CD4-positive, alpha-beta T cell treated with Interleukin-21 for 1 hour (primary cell): Measurements from ENCODE around the gene RD3L.

Experiments used
- DNase-seq: peaks from one replicate; pipeline ENCODE4 v3.0.0-alpha.2; 2020

The RD3L gene

DNA sequence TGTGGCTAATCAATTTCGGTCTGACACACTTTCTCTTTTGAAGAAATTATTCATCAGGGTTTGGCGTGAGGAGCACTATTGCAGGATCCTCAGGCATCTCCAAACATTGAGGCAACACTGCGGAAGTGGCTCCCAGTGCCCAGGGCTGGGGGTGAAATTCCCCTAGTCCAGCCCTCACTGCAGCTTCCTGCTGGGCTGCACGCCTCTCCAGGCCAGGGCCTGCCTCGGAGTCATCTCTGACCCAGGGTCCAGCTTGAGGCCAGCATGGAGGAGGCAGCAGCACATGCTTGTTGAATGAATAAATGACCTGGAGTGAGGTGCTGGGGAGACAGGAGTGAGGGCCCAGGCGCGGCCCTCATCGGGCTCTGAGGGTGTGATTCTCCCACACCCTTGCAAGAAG lies 50.1 kb downstream of the RD3L start:
- no peak for DNase-seq

DNA sequence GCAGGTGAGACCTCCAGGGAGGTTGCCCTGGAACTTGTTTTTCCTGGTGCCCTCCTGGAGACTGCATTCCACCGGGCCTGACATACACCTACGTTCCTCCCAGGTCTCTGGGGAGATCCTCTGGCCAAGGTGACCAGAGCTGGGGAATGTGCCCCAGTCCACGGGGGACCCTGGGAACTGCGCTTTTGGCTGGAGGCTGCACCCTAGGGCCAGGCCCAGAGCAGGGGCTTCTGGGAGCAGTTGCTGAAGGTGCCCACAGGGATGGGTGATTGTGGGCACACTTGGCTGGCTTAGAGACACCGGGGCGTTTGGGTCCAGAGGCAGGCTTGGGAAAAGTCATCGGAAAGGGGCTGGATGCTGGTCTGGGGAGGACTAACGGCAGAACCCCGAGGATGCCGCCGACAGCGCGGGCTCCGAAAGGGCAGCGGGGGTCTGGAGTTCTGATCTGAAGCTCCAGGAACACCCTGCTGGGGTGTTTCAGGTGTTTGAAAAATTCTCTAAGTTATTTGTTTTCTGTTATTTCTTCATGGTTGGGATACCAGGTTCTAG lies 50.6 kb downstream of the RD3L start:
- DNase-seq, result no peak

DNA sequence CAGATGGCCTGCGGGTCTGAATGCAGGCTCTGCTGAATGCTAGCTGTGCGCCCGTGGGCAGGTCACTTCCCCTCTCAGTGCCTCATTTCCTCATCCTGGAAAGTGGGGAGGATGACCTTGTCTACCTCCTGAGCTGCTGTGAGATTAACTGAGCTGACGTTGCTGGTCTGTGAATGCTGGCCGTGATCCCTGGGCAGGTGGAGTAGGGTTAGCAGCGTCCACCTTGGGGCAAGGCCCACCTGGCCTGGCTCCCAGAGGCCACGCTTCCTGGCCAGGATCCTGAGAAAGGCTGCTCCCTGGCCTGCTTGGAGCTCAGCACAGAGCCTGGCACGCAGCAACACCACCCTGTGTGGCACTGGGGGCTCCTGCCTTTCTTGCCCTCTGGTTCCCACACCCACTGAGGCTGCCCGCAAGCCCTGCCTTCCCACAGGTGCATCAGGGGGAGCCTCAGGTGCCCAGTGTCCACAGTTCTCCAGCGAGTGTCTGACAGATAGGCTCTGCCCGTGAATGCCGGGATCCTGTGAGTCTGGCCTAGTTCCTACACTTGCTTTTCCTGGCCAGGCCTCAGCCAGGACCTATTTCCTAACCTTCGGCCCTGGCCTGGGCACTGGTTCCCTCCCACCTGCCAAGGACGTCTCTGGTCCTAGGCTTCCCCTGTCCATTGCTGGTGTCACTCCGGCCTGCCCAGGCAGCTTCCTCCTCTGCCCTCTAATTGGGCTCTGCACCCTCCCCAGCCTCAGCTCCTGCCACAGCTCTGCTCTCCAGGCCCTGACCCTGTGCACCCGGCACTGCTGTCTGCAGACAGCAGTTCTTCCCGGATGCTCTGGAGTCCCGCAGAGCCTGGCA lies 51.3 kb downstream of the RD3L start:
- no peak for DNase-seq
